H1 (cell line): ENCODE results near the gene ZNF488. TPM values are rescaled to one million over a fixed set of nuclear protein-coding genes. Genes with fewer than 3 reads are reported as not detected.

Experiments
- CTCF ChIA-PET: fragments of 300-600 bp; sonication (Branson Sonifier 250); formaldehyde crosslinking; loops from one replicate; lab custom pipeline; 2021; ENCODE audit not compliant: partially characterized antibody; lab: Charles Lee
- POLR2A ChIA-PET: fragments of 300-600 bp; sonication (Branson Sonifier 250); formaldehyde crosslinking; loops from one replicate; lab custom pipeline; 2021; ENCODE audit warnings: inconsistent platforms; ENCODE audit not compliant: partially characterized antibody; lab: Charles Lee
- DNase-seq, 2 experiments: peaks; one replicate each; pipeline versions ENCODE4 v3.0.0 to v3.0.0-alpha.2; 2010 to 2022; ENCODE audit warnings: low spot score in 2 of 2, low read depth in 1 of 2, mixed read lengths in 1 of 2
- FAIRE-seq: peaks from 2 replicates; lab custom pipeline; 2011; peaks lifted over from hg19 to GRCh38; lab: Jason Lieb, UNC
- H2AFZ ChIP-seq: 2 replicates; pipeline ENCODE4 v1.8.1; 2012; ENCODE audit warnings: low read length, inconsistent platforms
- H2AK5ac ChIP-seq: 2 replicates; pipeline ENCODE4 v1.6.1; 2013; ENCODE audit warnings: low read depth, low read length
- H2BK120ac ChIP-seq: replicated peaks from 2 replicates; pipeline ENCODE3; 2013; ENCODE audit warnings: low read depth, low read length, inconsistent platforms
- H2BK12ac ChIP-seq: 2 replicates; pipeline ENCODE4 v1.6.1; 2013; ENCODE audit warnings: low read depth, low read length
- H2BK15ac ChIP-seq: 2 replicates; pipeline ENCODE4 v1.6.1; 2013; ENCODE audit warnings: low read length
- H2BK20ac ChIP-seq: 2 replicates; pipeline ENCODE4 v1.6.1; 2013; ENCODE audit warnings: low read length
- H2BK5ac ChIP-seq: 2 replicates; pipeline ENCODE4 v1.6.1; 2013; ENCODE audit warnings: low read depth, low read length
- H3K14ac ChIP-seq: 2 replicates; pipeline ENCODE4 v1.6.1; 2013; ENCODE audit warnings: inconsistent platforms; ENCODE audit not compliant: insufficient read length
- H3K18ac ChIP-seq: 2 replicates; pipeline ENCODE4 v1.6.1; 2013; ENCODE audit warnings: low read length; ENCODE audit errors: extremely low read depth
- H3K23ac ChIP-seq: 2 replicates; pipeline ENCODE4 v1.6.1; 2013; ENCODE audit warnings: inconsistent platforms; ENCODE audit not compliant: insufficient read length
- H3K23me2 ChIP-seq: 2 replicates; pipeline ENCODE4 v1.6.1; 2013; ENCODE audit warnings: low read depth, low read length
- H3K27ac ChIP-seq: 2 replicates; pipeline ENCODE4 v1.6.1; 2011; ENCODE audit warnings: low read depth, low read length, inconsistent platforms
- H3K27me3 ChIP-seq, 4 experiments: replicated peaks in 1 of 4; 1 replicate in 1 of 4; 2 replicates in 3 of 4; pipeline versions ENCODE4 v1.6.1 to v1.8.1; 2011 to 2013; ENCODE audit warnings: low read length in 3 of 4, mild to moderate bottlenecking in 3 of 4, inconsistent platforms in 2 of 4, mixed read lengths in 2 of 4, moderate library complexity in 1 of 4; ENCODE audit not compliant: control insufficient read depth in 3 of 4, insufficient read depth in 3 of 4; ENCODE audit errors: extremely low read depth in 1 of 4
- H3K36me3 ChIP-seq, 4 experiments: 2 replicates each; pipeline versions ENCODE4 v1.6.1 to v1.8.1; 2011 to 2013; ENCODE audit warnings: mild to moderate bottlenecking in 4 of 4, low read length in 3 of 4, moderate library complexity in 2 of 4, control low read depth in 1 of 4, inconsistent platforms in 1 of 4; ENCODE audit not compliant: insufficient read depth in 4 of 4, control insufficient read depth in 2 of 4
- H3K4ac ChIP-seq: replicated peaks from 2 replicates; pipeline ENCODE3; 2013; ENCODE audit warnings: low read length, low read depth, mixed read lengths, inconsistent platforms; ENCODE audit not compliant: insufficient read length
- H3K4me1 ChIP-seq, 4 experiments: replicated peaks in 1 of 4; 1 replicate in 1 of 4; 2 replicates in 3 of 4; pipeline versions ENCODE4 v1.6.1 to v1.8.1; 2011 to 2013; ENCODE audit warnings: low read length in 3 of 4, inconsistent platforms in 2 of 4, mixed read lengths in 1 of 4; ENCODE audit not compliant: insufficient read depth in 4 of 4, control insufficient read depth in 3 of 4
- H3K4me2 ChIP-seq, 2 experiments: 2 replicates each; pipeline versions ENCODE4 v1.6.1 to v1.8.1; 2011 to 2013; ENCODE audit warnings: low read depth in 2 of 2, low read length in 2 of 2, control low read depth in 1 of 2, inconsistent platforms in 1 of 2, mild to moderate bottlenecking in 1 of 2; ENCODE audit not compliant: insufficient read depth in 1 of 2
- H3K4me3 ChIP-seq, 4 experiments: fragments of 200-600, 300-600 bp in 1 of 4; sonication (generic), shearing (Covaris generic), sonication (Bioruptor Twin) in 1 of 4; 2 replicates each; pipeline versions ENCODE4 v1.5.1 to v1.8.1; 2011 to 2016; ENCODE audit warnings: low read length in 4 of 4, low read depth in 3 of 4, control low read depth in 2 of 4, inconsistent platforms in 2 of 4, mild to moderate bottlenecking in 2 of 4, mixed read lengths in 1 of 4, moderate library complexity in 1 of 4; ENCODE audit not compliant: insufficient read depth in 2 of 4; ENCODE audit errors: extremely low read depth in 1 of 4
- H3K56ac ChIP-seq: replicated peaks from 2 replicates; pipeline ENCODE3; 2013; ENCODE audit warnings: low read depth, mild to moderate bottlenecking, mixed read lengths, low read length, inconsistent platforms; ENCODE audit not compliant: insufficient read length
- H3K79me1 ChIP-seq: 2 replicates; pipeline ENCODE4 v1.6.1; 2013; ENCODE audit warnings: low read depth, low read length, control low read depth
- H3K79me2 ChIP-seq, 2 experiments: 2 replicates each; pipeline versions ENCODE4 v1.6.1 to v1.8.1; 2012 to 2013; ENCODE audit warnings: low read length in 2 of 2, mild to moderate bottlenecking in 2 of 2, inconsistent platforms in 1 of 2; ENCODE audit not compliant: insufficient read depth in 2 of 2, control insufficient read depth in 1 of 2
- H3K9ac ChIP-seq, 4 experiments: replicated peaks in 1 of 4; 1 replicate in 1 of 4; 2 replicates in 3 of 4; pipeline versions ENCODE4 v1.6.1 to v1.8.1; 2011 to 2013; ENCODE audit warnings: low read depth in 3 of 4, low read length in 3 of 4, control low read depth in 2 of 4, mild to moderate bottlenecking in 2 of 4, moderate library complexity in 2 of 4, inconsistent platforms in 1 of 4; ENCODE audit errors: extremely low read depth in 1 of 4
- H3K9me3 ChIP-seq, 2 experiments: 2 replicates each; pipeline versions ENCODE4 v1.6.1 to v1.8.1; 2012 to 2013; ENCODE audit warnings: mild to moderate bottlenecking in 2 of 2, moderate library complexity in 2 of 2, control low read depth in 1 of 2, inconsistent platforms in 1 of 2, low read depth in 1 of 2, low read length in 1 of 2, mixed read lengths in 1 of 2; ENCODE audit not compliant: insufficient read depth in 2 of 2
- H4K20me1 ChIP-seq, 2 experiments: replicated peaks in 1 of 2; 2 replicates each; pipeline versions ENCODE3 to v1.8.1; 2011 to 2013; ENCODE audit warnings: inconsistent platforms in 2 of 2, low read length in 2 of 2, mild to moderate bottlenecking in 1 of 2; ENCODE audit not compliant: insufficient read depth in 2 of 2, control insufficient read depth in 1 of 2
- H4K5ac ChIP-seq: 2 replicates; pipeline ENCODE4 v1.6.1; 2013; ENCODE audit warnings: low read length, low read depth, mixed read lengths, inconsistent platforms; ENCODE audit not compliant: insufficient read length
- H4K8ac ChIP-seq: 2 replicates; pipeline ENCODE4 v1.8.0; 2013; ENCODE audit warnings: mild to moderate bottlenecking, moderate library complexity, low read length, inconsistent platforms; ENCODE audit not compliant: insufficient read depth; ENCODE audit errors: extremely low read depth
- H4K91ac ChIP-seq: replicated peaks from 2 replicates; pipeline ENCODE3; 2013; ENCODE audit warnings: low read length, mixed read lengths, inconsistent platforms; ENCODE audit not compliant: insufficient read length
- BACH1 ChIP-seq: IDR thresholded peaks from 2 replicates; pipeline ENCODE4 v1.6.1; 2012; ENCODE audit warnings: low read length, improper control_type of control experiment
- CBX8 ChIP-seq: fragments of 300-800, 300-1000 bp; sonication (generic); IDR thresholded peaks from 2 replicates; pipeline ENCODE4 v1.7.1; 2016; ENCODE audit warnings: low read depth, low read length, borderline replicate concordance
- CTBP2 ChIP-seq: IDR thresholded peaks from 2 replicates; pipeline ENCODE4 v1.7.0; 2011; ENCODE audit warnings: borderline replicate concordance, mild to moderate bottlenecking, moderate library complexity, mixed read lengths, low read length; ENCODE audit not compliant: insufficient read depth, insufficient read length
- EP300 ChIP-seq, 2 experiments: IDR thresholded peaks; 1 replicate in 1 of 2; 2 replicates in 1 of 2; pipeline ENCODE4 v1.6.1; 2011 to 2012; ENCODE audit warnings: low read depth in 2 of 2, low read length in 2 of 2, mild to moderate bottlenecking in 2 of 2, borderline replicate concordance in 1 of 2, inconsistent platforms in 1 of 2, moderate library complexity in 1 of 2
- HDAC6 ChIP-seq: IDR thresholded peaks from one replicate; pipeline ENCODE4 v1.7.1; 2012; ENCODE audit warnings: low read depth, mild to moderate bottlenecking, inconsistent platforms, low read length, moderate library complexity
- RAD21 ChIP-seq, 2 experiments: IDR thresholded peaks in 1 of 2; conservative IDR thresholded peaks in 1 of 2; 2 replicates each; pipeline ENCODE4 v1.6.1; 2011; ENCODE audit warnings: low read depth in 2 of 2, low read length in 2 of 2, improper control_type of control experiment in 1 of 2, inconsistent platforms in 1 of 2, mild to moderate bottlenecking in 1 of 2, moderate library complexity in 1 of 2
- RNF2 ChIP-seq: fragments of 200-900, 300-1000 bp; sonication (generic); IDR thresholded peaks from 2 replicates; pipeline ENCODE4 v1.7.1; 2016; ENCODE audit warnings: borderline replicate concordance, low read depth, mild to moderate bottlenecking, antibody characterized with exemption, low read length; ENCODE audit not compliant: poor library complexity, severe bottlenecking; ENCODE audit errors: missing control alignments
- SP4 ChIP-seq: IDR thresholded peaks from 2 replicates; pipeline ENCODE4 v1.6.1; 2012; ENCODE audit warnings: low read length, inconsistent platforms
- TEAD4 ChIP-seq: IDR thresholded peaks from 2 replicates; pipeline ENCODE4 v1.6.1; 2012; ENCODE audit warnings: low read depth, low read length, inconsistent platforms, mixed read lengths
- WGBS, 2 experiments: shearing (Covaris generic) in 1 of 2; methylation state at CpG; one replicate each; pipeline versions ENCODE4 v1.1.6 to v1.1.7; 2013 to 2015; ENCODE audit warnings: low lambda C conversion rate in 2 of 2, mixed read lengths in 2 of 2, inconsistent platforms in 1 of 2, low coverage in 1 of 2, missing lambda C conversion rate in 1 of 2; ENCODE audit not compliant: insufficient replicate concordance in 2 of 2, insufficient coverage in 1 of 2, insufficient read length in 1 of 2; ENCODE audit errors: extremely low coverage in 1 of 2, missing lambda C conversion rate in 1 of 2; 5-methylcytosine and 5-hydroxymethylcytosine counted together
- polyA plus RNA-seq, 7 experiments: library from polyadenylated mRNA; depleted of rRNA in 3 of 7; stranded (reverse) in 5 of 7; unstranded in 2 of 7; fragments of >200 nt in 5 of 7; fragments of 200-250 nt in 2 of 7; gene quantifications; 1 replicate in 5 of 7; 2 replicates in 1 of 7; 4 replicates in 1 of 7; pipeline versions ENCODE4 v1.2.1 to v1.2.3, GENCODE V29; 2011 to 2013; ENCODE audit warnings: missing spikeins in 2 of 7, mixed read lengths in 2 of 7
- total RNA-seq: library from RNA; stranded (reverse); fragmentation: NEBNext Ultra II Directional; extraction: Animal tissue kit (Norgen Biotek cat#: 25700); gene quantifications from 2 replicates; pipeline ENCODE4 v1.2.1, GENCODE V29; 2021

Gene ZNF488
- total and polyA plus RNA-seq, 2 of the 8 experiments (the other 6 are each of a cell fraction or from before 2014, with no cell fraction given), result 7.9 to 11.4 TPM

- Histone ChIP-seq H3K79me2 (no peaks in the 10 kb centered on the region), H3K4me2 (no peak overlapping the region), H2BK15ac (no peak overlapping the region), H2BK5ac (no peak overlapping the region; the same call in 1 of the 2 replicates), H2BK20ac (no peak overlapping the region), H2AK5ac (no peak overlapping the region), H3K23me2 (no peaks in the 10 kb centered on the region), H3K4me3 (no peak overlapping the region), H3K9me3 (no peaks in the 10 kb centered on the region), H4K5ac (no peak overlapping the region), H4K20me1 (no peaks in the 10 kb centered on the region), H3K27me3 (no peaks in the 10 kb centered on the region; a peak in 1 of 7 replicates), H4K8ac (no peak overlapping the region), H3K18ac (no peak overlapping the region), H3K79me1 (no peaks in the 10 kb centered on the region), H3K4ac (no peak overlapping the region), H2BK12ac (no peak overlapping the region), H2AFZ (no peak overlapping the region), H2BK120ac (no peak overlapping the region), H3K9ac (no peak overlapping the region), H3K4me1 (peaks cover 2 to 5% (median 3%) of the 10 kb centered on the region in 4 experiments; a peak in 3 of 7 replicates), H3K36me3 (no peaks in the 10 kb centered on the region), H4K91ac (no peak overlapping the region), H3K23ac (no peak overlapping the region), H3K14ac (no peak overlapping the region), H3K56ac (no peak overlapping the region), H3K27ac (no peak overlapping the region)
- ChIA-PET CTCF (interaction anchor here (0.9 to 8.9 kb wide), 13 partner anchors 11 to 91 kb away, joined by 3 to 132 read pairs (median 4); partner anchors contain the start of gene RBP3), POLR2A (no interaction called here)
- 79% methylated on average over 4 of the region's 4 CpGs; no CpG with 5 or more reads in 1 of the 2 experiments for WGBS, 2 experiments
- TF ChIP-seq RAD21 (IDR thresholded peaks at IDR 0.05 in 1 of 2, conservative IDR thresholded peaks at IDR 0.05 in 1 of 2; ENCODE audit: low read depth in 2 of 2, low read length in 2 of 2) (no peak), EP300 (IDR thresholded peaks at IDR 0.05; ENCODE audit: borderline replicate concordance in 1 of 2, low read depth in 2 of 2, low read length in 2 of 2) (no peak), CTBP2 (no peak), RNF2 (no peak), HDAC6 (no peak), CBX8 (no peak), TEAD4 (no peak), SP4 (no peak), BACH1 (no peak)
- no peak for FAIRE-seq
- no peak for DNase-seq
These were observed 24.3 kb downstream of the ZNF488 start for GRCh38 chr10:47359626-47360418.
